Measurements from ENCODE around the gene C3orf52. TPM values are rescaled to one million over a fixed set of nuclear protein-coding genes. Genes with fewer than 3 reads are reported as not detected.

The C3orf52 gene
- total and polyA plus RNA-seq, 2 experiments from 2014 or later, result 8.1 to 16.6 TPM

DNA sequence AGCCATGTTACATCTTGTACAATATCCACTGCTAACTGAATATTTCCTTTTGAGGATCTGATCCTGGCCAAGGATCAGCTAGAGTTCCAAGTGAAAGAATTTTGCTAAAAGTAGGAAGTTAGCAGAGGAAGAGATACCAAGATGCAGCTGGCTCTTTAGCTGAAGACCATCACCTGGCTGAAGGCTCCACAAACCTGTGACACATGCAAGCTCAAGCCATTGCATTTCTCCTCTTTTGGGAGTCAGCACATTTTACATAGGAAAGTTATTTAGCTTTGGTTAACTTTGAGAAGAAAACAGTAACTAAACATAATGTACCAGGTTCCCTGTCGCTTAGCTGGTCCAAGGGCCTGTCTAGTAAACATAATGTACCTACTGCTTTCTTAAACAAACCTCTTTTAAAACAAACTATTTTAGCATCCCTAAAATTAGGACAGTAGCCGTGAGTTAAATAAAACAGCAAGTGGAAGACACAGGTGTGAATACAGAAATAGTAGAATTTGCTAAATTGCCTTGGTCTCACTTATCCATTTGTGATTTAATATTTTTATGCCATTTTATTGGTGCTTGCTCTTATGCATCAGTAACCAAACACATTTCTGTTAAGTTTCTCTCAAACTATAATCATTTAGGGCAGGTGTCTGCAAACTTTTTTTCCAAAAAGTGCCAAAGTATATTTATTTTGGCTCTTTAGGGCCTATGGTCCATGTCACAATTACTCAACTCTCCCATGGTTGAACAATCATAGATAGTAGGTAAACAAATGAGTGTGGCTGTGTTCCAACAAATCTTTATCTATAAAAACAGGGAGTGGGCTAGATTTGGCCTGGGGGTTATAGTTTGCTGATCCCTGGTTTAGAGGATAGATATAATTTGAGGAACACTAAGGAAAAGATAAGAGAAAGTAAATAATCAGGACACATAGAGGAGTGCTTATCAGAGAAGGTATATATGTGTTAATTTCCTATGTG is 35.7 kb downstream of the C3orf52 start:
- Histone ChIP-seq H3K79me2 (replicated peaks; ENCODE audit: insufficient read depth) (no peaks in the 10 kb centered on the region), H3F3A (replicated peaks; ENCODE audit: low read depth) (no peaks in the 10 kb centered on the region), H3K4me3 (no peak overlapping the region), H3K4me2 (no peak overlapping the region), H4K20me1 (replicated peaks; ENCODE audit: insufficient read depth) (no peaks in the 10 kb centered on the region), H3K36me3 (ENCODE audit: insufficient read depth) (no peaks in the 10 kb centered on the region; the same call in 1 of the 2 replicates), H3K4me1 (ENCODE audit: insufficient read depth) (peaks cover 37% of the 10 kb centered on the region), H2AFZ (no peak overlapping the region), H3K9me2 (ENCODE audit: insufficient read depth) (no peaks in the 10 kb centered on the region), H3K27me3 (ENCODE audit: insufficient read depth) (no peaks in the 10 kb centered on the region), H3K27ac (ENCODE audit: low read depth) (no peak overlapping the region)
- ATAC-seq (no peak), DNase-seq (ENCODE audit: low spot score) (no peak)
- Mint-ChIP-seq H3K4me3 (no peak overlapping the region), H3K4me1 (peaks cover 38% of the 10 kb centered on the region), H3K27ac (no peak overlapping the region), H3K27me3 (ENCODE audit: insufficient read depth, low read depth, poor library complexity) (peaks cover 3% of the 10 kb centered on the region), H3K36me3 (ENCODE audit: low read depth) (peaks cover 14% of the 10 kb centered on the region; the same call in 2 of the 3 replicates), H3K9me3 (no peaks in the 10 kb centered on the region)
- TF ChIP-seq, protein P1, sequence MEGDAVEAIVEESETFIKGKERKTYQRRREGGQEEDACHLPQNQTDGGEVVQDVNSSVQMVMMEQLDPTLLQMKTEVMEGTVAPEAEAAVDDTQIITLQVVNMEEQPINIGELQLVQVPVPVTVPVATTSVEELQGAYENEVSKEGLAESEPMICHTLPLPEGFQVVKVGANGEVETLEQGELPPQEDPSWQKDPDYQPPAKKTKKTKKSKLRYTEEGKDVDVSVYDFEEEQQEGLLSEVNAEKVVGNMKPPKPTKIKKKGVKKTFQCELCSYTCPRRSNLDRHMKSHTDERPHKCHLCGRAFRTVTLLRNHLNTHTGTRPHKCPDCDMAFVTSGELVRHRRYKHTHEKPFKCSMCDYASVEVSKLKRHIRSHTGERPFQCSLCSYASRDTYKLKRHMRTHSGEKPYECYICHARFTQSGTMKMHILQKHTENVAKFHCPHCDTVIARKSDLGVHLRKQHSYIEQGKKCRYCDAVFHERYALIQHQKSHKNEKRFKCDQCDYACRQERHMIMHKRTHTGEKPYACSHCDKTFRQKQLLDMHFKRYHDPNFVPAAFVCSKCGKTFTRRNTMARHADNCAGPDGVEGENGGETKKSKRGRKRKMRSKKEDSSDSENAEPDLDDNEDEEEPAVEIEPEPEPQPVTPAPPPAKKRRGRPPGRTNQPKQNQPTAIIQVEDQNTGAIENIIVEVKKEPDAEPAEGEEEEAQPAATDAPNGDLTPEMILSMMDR (conservative IDR thresholded peaks at IDR 0.05; ENCODE audit: low read depth in 2 of 2), result no peak
- TF ChIP-seq ZNF331 (CRISPR knock-in tag; IDR thresholded peaks at IDR 0.05; ENCODE audit: low read depth) (no peak), CREB1 (CRISPR knock-in tag; IDR thresholded peaks at IDR 0.05; ENCODE audit: low read depth) (no peak), JUNB (IDR thresholded peaks at IDR 0.05; ENCODE audit: unreplicated experiment) (no peak), STAT1 (IDR thresholded peaks at IDR 0.05; ENCODE audit: unreplicated experiment) (no peak), EZH2phosphoT487 (IDR thresholded peaks at IDR 0.05; ENCODE audit: unreplicated experiment) (no peak), POLR2AphosphoS5 (IDR thresholded peaks at IDR 0.05; ENCODE audit: low read depth) (no peak), ZNF114 (CRISPR knock-in tag; IDR thresholded peaks at IDR 0.05) (no peak), NANOG (IDR thresholded peaks at IDR 0.05; ENCODE audit: borderline replicate concordance) (no peak), EZH2 (IDR thresholded peaks at IDR 0.05; ENCODE audit: low read depth, unreplicated experiment) (no peak)
- TF ChIP-seq, protein P2, sequence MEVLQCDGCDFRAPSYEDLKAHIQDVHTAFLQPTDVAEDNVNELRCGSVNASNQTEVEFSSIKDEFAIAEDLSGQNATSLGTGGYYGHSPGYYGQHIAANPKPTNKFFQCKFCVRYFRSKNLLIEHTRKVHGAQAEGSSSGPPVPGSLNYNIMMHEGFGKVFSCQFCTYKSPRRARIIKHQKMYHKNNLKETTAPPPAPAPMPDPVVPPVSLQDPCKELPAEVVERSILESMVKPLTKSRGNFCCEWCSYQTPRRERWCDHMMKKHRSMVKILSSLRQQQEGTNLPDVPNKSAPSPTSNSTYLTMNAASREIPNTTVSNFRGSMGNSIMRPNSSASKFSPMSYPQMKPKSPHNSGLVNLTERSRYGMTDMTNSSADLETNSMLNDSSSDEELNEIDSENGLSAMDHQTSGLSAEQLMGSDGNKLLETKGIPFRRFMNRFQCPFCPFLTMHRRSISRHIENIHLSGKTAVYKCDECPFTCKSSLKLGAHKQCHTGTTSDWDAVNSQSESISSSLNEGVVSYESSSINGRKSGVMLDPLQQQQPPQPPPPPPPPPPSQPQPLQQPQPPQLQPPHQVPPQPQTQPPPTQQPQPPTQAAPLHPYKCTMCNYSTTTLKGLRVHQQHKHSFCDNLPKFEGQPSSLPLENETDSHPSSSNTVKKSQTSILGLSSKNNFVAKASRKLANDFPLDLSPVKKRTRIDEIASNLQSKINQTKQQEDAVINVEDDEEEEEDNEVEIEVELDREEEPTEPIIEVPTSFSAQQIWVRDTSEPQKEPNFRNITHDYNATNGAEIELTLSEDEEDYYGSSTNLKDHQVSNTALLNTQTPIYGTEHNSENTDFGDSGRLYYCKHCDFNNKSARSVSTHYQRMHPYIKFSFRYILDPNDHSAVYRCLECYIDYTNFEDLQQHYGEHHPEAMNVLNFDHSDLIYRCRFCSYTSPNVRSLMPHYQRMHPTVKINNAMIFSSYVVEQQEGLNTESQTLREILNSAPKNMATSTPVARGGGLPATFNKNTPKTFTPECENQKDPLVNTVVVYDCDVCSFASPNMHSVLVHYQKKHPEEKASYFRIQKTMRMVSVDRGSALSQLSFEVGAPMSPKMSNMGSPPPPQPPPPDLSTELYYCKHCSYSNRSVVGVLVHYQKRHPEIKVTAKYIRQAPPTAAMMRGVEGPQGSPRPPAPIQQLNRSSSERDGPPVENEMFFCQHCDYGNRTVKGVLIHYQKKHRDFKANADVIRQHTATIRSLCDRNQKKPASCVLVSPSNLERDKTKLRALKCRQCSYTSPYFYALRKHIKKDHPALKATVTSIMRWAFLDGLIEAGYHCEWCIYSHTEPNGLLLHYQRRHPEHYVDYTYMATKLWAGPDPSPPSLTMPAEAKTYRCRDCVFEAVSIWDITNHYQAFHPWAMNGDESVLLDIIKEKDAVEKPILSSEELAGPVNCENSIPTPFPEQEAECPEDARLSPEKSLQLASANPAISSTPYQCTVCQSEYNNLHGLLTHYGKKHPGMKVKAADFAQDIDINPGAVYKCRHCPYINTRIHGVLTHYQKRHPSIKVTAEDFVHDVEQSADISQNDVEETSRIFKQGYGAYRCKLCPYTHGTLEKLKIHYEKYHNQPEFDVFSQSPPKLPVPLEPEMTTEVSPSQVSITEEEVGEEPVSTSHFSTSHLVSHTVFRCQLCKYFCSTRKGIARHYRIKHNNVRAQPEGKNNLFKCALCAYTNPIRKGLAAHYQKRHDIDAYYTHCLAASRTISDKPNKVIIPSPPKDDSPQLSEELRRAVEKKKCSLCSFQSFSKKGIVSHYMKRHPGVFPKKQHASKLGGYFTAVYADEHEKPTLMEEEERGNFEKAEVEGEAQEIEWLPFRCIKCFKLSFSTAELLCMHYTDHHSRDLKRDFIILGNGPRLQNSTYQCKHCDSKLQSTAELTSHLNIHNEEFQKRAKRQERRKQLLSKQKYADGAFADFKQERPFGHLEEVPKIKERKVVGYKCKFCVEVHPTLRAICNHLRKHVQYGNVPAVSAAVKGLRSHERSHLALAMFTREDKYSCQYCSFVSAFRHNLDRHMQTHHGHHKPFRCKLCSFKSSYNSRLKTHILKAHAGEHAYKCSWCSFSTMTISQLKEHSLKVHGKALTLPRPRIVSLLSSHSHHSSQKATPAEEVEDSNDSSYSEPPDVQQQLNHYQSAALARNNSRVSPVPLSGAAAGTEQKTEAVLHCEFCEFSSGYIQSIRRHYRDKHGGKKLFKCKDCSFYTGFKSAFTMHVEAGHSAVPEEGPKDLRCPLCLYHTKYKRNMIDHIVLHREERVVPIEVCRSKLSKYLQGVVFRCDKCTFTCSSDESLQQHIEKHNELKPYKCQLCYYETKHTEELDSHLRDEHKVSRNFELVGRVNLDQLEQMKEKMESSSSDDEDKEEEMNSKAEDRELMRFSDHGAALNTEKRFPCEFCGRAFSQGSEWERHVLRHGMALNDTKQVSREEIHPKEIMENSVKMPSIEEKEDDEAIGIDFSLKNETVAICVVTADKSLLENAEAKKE (CRISPR knock-in tag; IDR thresholded peaks at IDR 0.05), result no peak
- TF ChIP-seq, protein P3, sequence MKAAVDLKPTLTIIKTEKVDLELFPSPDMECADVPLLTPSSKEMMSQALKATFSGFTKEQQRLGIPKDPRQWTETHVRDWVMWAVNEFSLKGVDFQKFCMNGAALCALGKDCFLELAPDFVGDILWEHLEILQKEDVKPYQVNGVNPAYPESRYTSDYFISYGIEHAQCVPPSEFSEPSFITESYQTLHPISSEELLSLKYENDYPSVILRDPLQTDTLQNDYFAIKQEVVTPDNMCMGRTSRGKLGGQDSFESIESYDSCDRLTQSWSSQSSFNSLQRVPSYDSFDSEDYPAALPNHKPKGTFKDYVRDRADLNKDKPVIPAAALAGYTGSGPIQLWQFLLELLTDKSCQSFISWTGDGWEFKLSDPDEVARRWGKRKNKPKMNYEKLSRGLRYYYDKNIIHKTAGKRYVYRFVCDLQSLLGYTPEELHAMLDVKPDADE (IDR thresholded peaks at IDR 0.05), result no peak

All from GM23338 (cell line).